SK-N-SH (cell line): Measurements from ENCODE around the gene MORC1. TPM values are rescaled to one million over a fixed set of nuclear protein-coding genes. Genes with fewer than 3 reads are reported as not detected.

Experiments used
- CTCF ChIA-PET: fragments of 300-600, 350-600 bp; formaldehyde crosslinking; extraction: SDS; loops from one replicate; lab custom pipeline; 2021; lab: Yijun Ruan, JAX
- POLR2A ChIA-PET: fragments of 350-600 bp; sonication (Branson Sonifier 250); formaldehyde crosslinking; extraction: SDS; loops from one replicate; lab custom pipeline; 2020; ENCODE audit warnings: antibody characterized with exemption, inconsistent platforms; lab: Yijun Ruan, JAX
- DNase-seq: peaks from one replicate; pipeline ENCODE4 v3.0.0; 2012
- H2AFZ ChIP-seq: fragments of 200-600 bp; sonication (generic); 2 replicates; pipeline ENCODE4 v1.8.1; 2016; ENCODE audit warnings: antibody characterized with exemption, mild to moderate bottlenecking, low read depth
- H3F3A ChIP-seq: fragments of 200-600 bp; sonication (generic); replicated peaks from 2 replicates; pipeline ENCODE3; 2016; ENCODE audit warnings: antibody characterized with exemption, mild to moderate bottlenecking; ENCODE audit not compliant: insufficient read depth
- H3K27ac ChIP-seq, 2 experiments: fragments of 200-500 bp in 1 of 2; fragments of 200-600 bp in 1 of 2; sonication (Bioruptor generic) in 1 of 2; sonication (generic), shearing (Covaris generic) in 1 of 2; 2 replicates each; pipeline versions ENCODE4 v1.5.1 to v1.6.1; 2014 to 2016; ENCODE audit warnings: low read depth in 2 of 2, inconsistent platforms in 1 of 2, low read length in 1 of 2, mild to moderate bottlenecking in 1 of 2, mixed read lengths in 1 of 2
- H3K27me3 ChIP-seq: fragments of 200-600 bp; sonication (generic), shearing (Covaris generic); 2 replicates; pipeline ENCODE4 v1.6.1; 2016; ENCODE audit warnings: mixed run types; ENCODE audit not compliant: insufficient read depth
- H3K36me3 ChIP-seq, 2 experiments: fragments of 200-500 bp in 1 of 2; fragments of 200-600 bp in 1 of 2; sonication (Bioruptor generic) in 1 of 2; sonication (generic) in 1 of 2; replicated peaks in 1 of 2; 2 replicates each; pipeline versions ENCODE3 to v1.5.1; 2014 to 2016; ENCODE audit warnings: low read length in 1 of 2, mild to moderate bottlenecking in 1 of 2; ENCODE audit not compliant: insufficient read depth in 2 of 2, control insufficient read depth in 1 of 2
- H3K4me1 ChIP-seq, 2 experiments: fragments of 200-500 bp in 1 of 2; fragments of 200-600 bp in 1 of 2; sonication (Bioruptor generic) in 1 of 2; sonication (generic), shearing (Covaris generic) in 1 of 2; 2 replicates each; pipeline versions ENCODE4 v1.5.1 to v1.6.1; 2014 to 2016; ENCODE audit warnings: low read depth in 1 of 2, low read length in 1 of 2, mixed run types in 1 of 2; ENCODE audit not compliant: insufficient read depth in 2 of 2, control insufficient read depth in 1 of 2
- H3K4me2 ChIP-seq: fragments of 200-600 bp; sonication (generic), shearing (Covaris generic); 2 replicates; pipeline ENCODE4 v1.6.1; 2017; ENCODE audit warnings: mixed run types
- H3K4me3 ChIP-seq, 2 experiments: fragments of 200-500 bp in 1 of 2; fragments of 200-600 bp in 1 of 2; sonication (Bioruptor generic) in 1 of 2; sonication (generic), shearing (Covaris generic) in 1 of 2; 2 replicates each; pipeline versions ENCODE4 v1.5.1 to v1.8.1; 2014 to 2016; ENCODE audit warnings: low read depth in 2 of 2, inconsistent platforms in 1 of 2, low read length in 1 of 2, mild to moderate bottlenecking in 1 of 2, mixed read lengths in 1 of 2, moderate library complexity in 1 of 2
- H3K79me2 ChIP-seq: fragments of 200-600 bp; sonication (generic); 2 replicates; pipeline ENCODE4 v1.8.1; 2017; ENCODE audit warnings: mild to moderate bottlenecking; ENCODE audit not compliant: insufficient read depth
- H3K9ac ChIP-seq: fragments of 200-600 bp; sonication (generic); 2 replicates; pipeline ENCODE4 v1.6.1; 2017; ENCODE audit warnings: mixed run types
- H3K9me2 ChIP-seq: fragments of 200-600 bp; sonication (generic); 2 replicates; pipeline ENCODE4 v1.6.1; 2017; ENCODE audit warnings: mixed run types
- H3K9me3 ChIP-seq: fragments of 200-600 bp; sonication (generic); 2 replicates; pipeline ENCODE4 v1.6.1; 2017; ENCODE audit warnings: mixed run types, mild to moderate bottlenecking, moderate library complexity
- H4K20me1 ChIP-seq: fragments of 200-600 bp; sonication (generic); 2 replicates; pipeline ENCODE4 v1.6.1; 2017; ENCODE audit warnings: mild to moderate bottlenecking, mixed run types; ENCODE audit not compliant: insufficient read depth
- CHD2 ChIP-seq: fragments of 150-350 bp; IDR thresholded peaks from 2 replicates; pipeline ENCODE4 v1.6.1; 2018; ENCODE audit warnings: low read length; ENCODE audit not compliant: partially characterized antibody
- ELF1 ChIP-seq: IDR thresholded peaks from 2 replicates; pipeline ENCODE4 v1.4.0; 2012
- EP300 ChIP-seq, 2 experiments: IDR thresholded peaks; 2 replicates each; pipeline versions ENCODE4 v1.4.0 to v1.6.1; 2012; ENCODE audit warnings: borderline replicate concordance in 1 of 2, low read depth in 1 of 2, low read length in 1 of 2
- FOXJ3 ChIP-seq: sonication (generic); formaldehyde crosslinking; IDR thresholded peaks from 2 replicates; pipeline ENCODE4 v1.5.1; 2020; ENCODE audit warnings: mild to moderate bottlenecking, missing genetic modification reagents
- GABPA ChIP-seq: IDR thresholded peaks from 2 replicates; pipeline ENCODE4 v1.4.0; 2012; ENCODE audit warnings: low read depth, mild to moderate bottlenecking
- JUND ChIP-seq: IDR thresholded peaks from 2 replicates; pipeline ENCODE4 v1.4.0; 2012
- MEF2A ChIP-seq: IDR thresholded peaks from 2 replicates; pipeline ENCODE4 v1.4.0; 2012; ENCODE audit warnings: low read depth, borderline replicate concordance
- MXI1 ChIP-seq: IDR thresholded peaks from 2 replicates; pipeline ENCODE4 v1.6.1; 2012; ENCODE audit warnings: mild to moderate bottlenecking, low read depth, low read length, improper control_type of control experiment
- NRF1 ChIP-seq: IDR thresholded peaks from 2 replicates; pipeline ENCODE4 v1.6.1; 2012; ENCODE audit warnings: low read depth, mild to moderate bottlenecking, low read length
- POLR2AphosphoS5 ChIP-seq: IDR thresholded peaks from 2 replicates; pipeline ENCODE4 v1.6.1; 2012; ENCODE audit warnings: low read depth, low read length
- RAD21 ChIP-seq: IDR thresholded peaks from 2 replicates; pipeline ENCODE4 v1.6.1; 2012; ENCODE audit warnings: mild to moderate bottlenecking, low read length
- RCOR1 ChIP-seq: fragments of 150-350 bp; IDR thresholded peaks from 2 replicates; pipeline ENCODE4 v1.6.1; 2017; ENCODE audit warnings: antibody characterized with exemption, low read length
- RFX5 ChIP-seq: IDR thresholded peaks from 2 replicates; pipeline ENCODE4 v1.6.1; 2012; ENCODE audit warnings: mild to moderate bottlenecking, improper control_type of control experiment, low read length
- RXRA ChIP-seq: IDR thresholded peaks from 2 replicates; pipeline ENCODE4 v1.4.0; 2012; ENCODE audit warnings: low read depth, mild to moderate bottlenecking, borderline replicate concordance
- SIN3A ChIP-seq: IDR thresholded peaks from 2 replicates; pipeline ENCODE4 v1.6.1; 2012; ENCODE audit warnings: low read depth, mild to moderate bottlenecking, low read length, moderate library complexity, borderline replicate concordance
- SMC3 ChIP-seq: IDR thresholded peaks from 2 replicates; pipeline ENCODE4 v1.6.1; 2012; ENCODE audit warnings: low read depth, low read length, improper control_type of control experiment
- TCF12 ChIP-seq: IDR thresholded peaks from 2 replicates; pipeline ENCODE4 v1.4.0; 2012
- TEAD4 ChIP-seq: IDR thresholded peaks from 2 replicates; pipeline ENCODE4 v1.4.0; 2012; ENCODE audit warnings: mild to moderate bottlenecking, borderline replicate concordance; ENCODE audit not compliant: insufficient read depth
- YY1 ChIP-seq: IDR thresholded peaks from 2 replicates; pipeline ENCODE4 v1.4.0; 2012; ENCODE audit warnings: low read depth, mild to moderate bottlenecking
- polyA plus RNA-seq, 3 experiments: library from polyadenylated mRNA; depleted of rRNA; stranded (reverse); fragments of >200 nt; gene quantifications; 2 replicates each; pipeline ENCODE4 v1.2.3, GENCODE V29; 2012
- TF ChIP-seq, protein P1 (sequence below): IDR thresholded peaks from 2 replicates; pipeline ENCODE4 v1.4.0; 2012; ENCODE audit warnings: low read depth, borderline replicate concordance
- TF ChIP-seq, protein P2 (sequence below): fragments of 150-350 bp; IDR thresholded peaks from 2 replicates; pipeline ENCODE4 v1.6.1; 2017; ENCODE audit warnings: antibody characterized with exemption, low read length, low read depth, borderline replicate concordance
- TF ChIP-seq, protein P3 (sequence below): IDR thresholded peaks from 2 replicates; pipeline ENCODE4; 2012
- TF ChIP-seq, protein P4 (sequence below): IDR thresholded peaks from 2 replicates; pipeline ENCODE4 v1.4.0; 2012; ENCODE audit warnings: low read depth, borderline replicate concordance

Gene MORC1
- polyA plus RNA-seq, 1 of the 3 experiments (the other 2 are of a cell fraction) = not detected

DNA sequence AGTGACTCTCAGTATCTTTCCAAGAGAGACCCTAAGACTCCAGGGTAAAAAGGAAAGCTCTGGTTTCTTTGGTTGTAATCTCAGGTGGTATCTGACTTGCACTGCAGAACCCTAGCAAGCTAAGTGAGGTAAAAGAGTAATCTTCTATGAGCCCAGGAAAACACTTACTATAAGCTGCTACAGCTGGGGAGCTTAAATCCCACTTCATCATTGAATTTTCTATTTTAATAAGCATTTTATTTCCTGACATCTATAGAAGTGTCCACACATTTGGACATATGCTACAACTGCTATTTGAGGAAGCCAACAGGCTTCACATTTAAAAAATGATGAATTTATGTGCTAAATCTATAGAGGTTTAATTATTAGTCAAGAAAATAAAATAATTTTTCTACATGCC, 91.1 kb downstream of the MORC1 start:
- Histone ChIP-seq H3K27ac (no peak overlapping the region), H3K79me2 (no peaks in the 10 kb centered on the region), H3K36me3 (no peaks in the 10 kb centered on the region), H3K4me2 (no peak overlapping the region), H3K4me1 (no peaks in the 10 kb centered on the region), H3F3A (no peaks in the 10 kb centered on the region), H4K20me1 (no peaks in the 10 kb centered on the region), H3K9me2 (no peaks in the 10 kb centered on the region), H3K9me3 (no peaks in the 10 kb centered on the region), H3K4me3 (no peak overlapping the region), H3K27me3 (no peaks in the 10 kb centered on the region), H2AFZ (no peak overlapping the region)
- DNase-seq = no peak
- POLR2A ChIA-PET = no interaction called here
- CTCF ChIA-PET = interaction anchor here (1.0 to 4.5 kb wide), 4 partner anchors 20 to 54 kb away, joined by 3 to 55 read pairs (median 4); no protein-coding TSS in a partner anchor
- TF ChIP-seq ELF1 (no peak), EP300 (IDR thresholded peaks at IDR 0.05; ENCODE audit: borderline replicate concordance in 1 of 2, low read depth in 1 of 2, low read length in 1 of 2) (no peak), TCF12 (no peak), MEF2A (no peak), FOXJ3 (CRISPR knock-in tag) (no peak), CHD2 (no peak), TEAD4 (no peak), NRF1 (no peak)
- TF ChIP-seq, protein P1, sequence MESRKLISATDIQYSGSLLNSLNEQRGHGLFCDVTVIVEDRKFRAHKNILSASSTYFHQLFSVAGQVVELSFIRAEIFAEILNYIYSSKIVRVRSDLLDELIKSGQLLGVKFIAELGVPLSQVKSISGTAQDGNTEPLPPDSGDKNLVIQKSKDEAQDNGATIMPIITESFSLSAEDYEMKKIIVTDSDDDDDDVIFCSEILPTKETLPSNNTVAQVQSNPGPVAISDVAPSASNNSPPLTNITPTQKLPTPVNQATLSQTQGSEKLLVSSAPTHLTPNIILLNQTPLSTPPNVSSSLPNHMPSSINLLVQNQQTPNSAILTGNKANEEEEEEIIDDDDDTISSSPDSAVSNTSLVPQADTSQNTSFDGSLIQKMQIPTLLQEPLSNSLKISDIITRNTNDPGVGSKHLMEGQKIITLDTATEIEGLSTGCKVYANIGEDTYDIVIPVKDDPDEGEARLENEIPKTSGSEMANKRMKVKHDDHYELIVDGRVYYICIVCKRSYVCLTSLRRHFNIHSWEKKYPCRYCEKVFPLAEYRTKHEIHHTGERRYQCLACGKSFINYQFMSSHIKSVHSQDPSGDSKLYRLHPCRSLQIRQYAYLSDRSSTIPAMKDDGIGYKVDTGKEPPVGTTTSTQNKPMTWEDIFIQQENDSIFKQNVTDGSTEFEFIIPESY = no peak
- TF ChIP-seq, all 33 proteins: peak for 0
- H3K9ac ChIP-seq = no peak overlapping the region

DNA sequence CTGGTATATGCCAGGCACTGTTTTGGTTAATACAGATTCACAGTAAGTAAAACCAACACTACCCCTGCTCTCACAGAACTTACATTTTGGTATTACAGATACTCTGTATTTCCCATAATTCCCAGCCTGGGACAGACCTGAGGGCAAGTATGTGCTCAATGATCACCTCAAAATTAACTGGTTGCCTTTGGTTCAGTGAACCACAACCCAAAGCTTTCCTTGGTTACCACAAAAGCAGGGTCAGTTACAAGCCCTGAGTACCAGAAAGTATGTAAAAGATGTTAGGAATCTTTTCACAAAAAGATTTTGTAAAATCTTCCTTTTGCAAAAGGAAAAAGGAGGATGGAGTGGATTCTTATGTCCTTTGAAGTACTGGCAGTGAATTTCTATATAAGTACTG, 92.0 kb downstream of the MORC1 start:
- H3K9me2 ChIP-seq = no peaks in the 10 kb centered on the region
- ChIA-PET CTCF (interaction anchor here (1.1 to 4.5 kb wide), 4 partner anchors 10 to 55 kb away, joined by 3 to 55 read pairs (median 4); no protein-coding TSS in a partner anchor), POLR2A (no interaction called here)
- no peaks in the 10 kb centered on the region for H4K20me1 ChIP-seq
- H3K79me2 ChIP-seq = no peaks in the 10 kb centered on the region
- no peaks in the 10 kb centered on the region for H3F3A ChIP-seq
- H3K27me3 ChIP-seq = no peaks in the 10 kb centered on the region
- no peaks in the 10 kb centered on the region for H3K36me3 ChIP-seq
- no peak overlapping the region for H2AFZ ChIP-seq
- DNase-seq = no peak
- no peaks in the 10 kb centered on the region for H3K9me3 ChIP-seq
- no peak overlapping the region for H3K4me3 ChIP-seq
- H3K27ac ChIP-seq = no peak overlapping the region
- H3K4me2 ChIP-seq = no peak overlapping the region
- H3K9ac ChIP-seq = no peak overlapping the region
- H3K4me1 ChIP-seq = no peaks in the 10 kb centered on the region
- no peak for TF ChIP-seq SIN3A
- TF ChIP-seq, protein P2, sequence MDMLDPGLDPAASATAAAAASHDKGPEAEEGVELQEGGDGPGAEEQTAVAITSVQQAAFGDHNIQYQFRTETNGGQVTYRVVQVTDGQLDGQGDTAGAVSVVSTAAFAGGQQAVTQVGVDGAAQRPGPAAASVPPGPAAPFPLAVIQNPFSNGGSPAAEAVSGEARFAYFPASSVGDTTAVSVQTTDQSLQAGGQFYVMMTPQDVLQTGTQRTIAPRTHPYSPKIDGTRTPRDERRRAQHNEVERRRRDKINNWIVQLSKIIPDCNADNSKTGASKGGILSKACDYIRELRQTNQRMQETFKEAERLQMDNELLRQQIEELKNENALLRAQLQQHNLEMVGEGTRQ = no peak
- TF ChIP-seq, protein P3, sequence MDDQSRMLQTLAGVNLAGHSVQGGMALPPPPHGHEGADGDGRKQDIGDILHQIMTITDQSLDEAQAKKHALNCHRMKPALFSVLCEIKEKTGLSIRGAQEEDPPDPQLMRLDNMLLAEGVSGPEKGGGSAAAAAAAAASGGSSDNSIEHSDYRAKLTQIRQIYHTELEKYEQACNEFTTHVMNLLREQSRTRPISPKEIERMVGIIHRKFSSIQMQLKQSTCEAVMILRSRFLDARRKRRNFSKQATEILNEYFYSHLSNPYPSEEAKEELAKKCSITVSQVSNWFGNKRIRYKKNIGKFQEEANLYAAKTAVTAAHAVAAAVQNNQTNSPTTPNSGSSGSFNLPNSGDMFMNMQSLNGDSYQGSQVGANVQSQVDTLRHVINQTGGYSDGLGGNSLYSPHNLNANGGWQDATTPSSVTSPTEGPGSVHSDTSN = no peak
- no peak for TF ChIP-seq YY1
- no peak for TF ChIP-seq RXRA
- no peak for TF ChIP-seq GABPA
- no peak for TF ChIP-seq POLR2AphosphoS5
- TF ChIP-seq SMC3 = no peak
- TF ChIP-seq MEF2A = no peak
- TF ChIP-seq RFX5 = no peak
- TF ChIP-seq MXI1 = no peak
- no peak for TF ChIP-seq NRF1
- TF ChIP-seq, protein P4, sequence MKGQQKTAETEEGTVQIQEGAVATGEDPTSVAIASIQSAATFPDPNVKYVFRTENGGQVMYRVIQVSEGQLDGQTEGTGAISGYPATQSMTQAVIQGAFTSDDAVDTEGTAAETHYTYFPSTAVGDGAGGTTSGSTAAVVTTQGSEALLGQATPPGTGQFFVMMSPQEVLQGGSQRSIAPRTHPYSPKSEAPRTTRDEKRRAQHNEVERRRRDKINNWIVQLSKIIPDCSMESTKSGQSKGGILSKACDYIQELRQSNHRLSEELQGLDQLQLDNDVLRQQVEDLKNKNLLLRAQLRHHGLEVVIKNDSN = no peak
- no peak for TF ChIP-seq JUND
- TF ChIP-seq ELF1 = no peak
- TF ChIP-seq, protein P1 = no peak
- no peak for TF ChIP-seq RCOR1
- no peak for TF ChIP-seq RAD21
